Keratinocyte (primary cell): ENCODE data around the gene RIOK2. TPM values are rescaled to one million over a fixed set of nuclear protein-coding genes. Genes with fewer than 3 reads are reported as not detected.

ENCODE experiments used
- DNase-seq: peaks from one replicate; pipeline ENCODE4 v3.0.0-alpha.2; 2011; ENCODE audit warnings: low read depth, missing footprints, low spot score
- FAIRE-seq: peaks from 2 replicates; lab custom pipeline; 2011; peaks lifted over from hg19 to GRCh38; lab: Jason Lieb, UNC
- H2AFZ ChIP-seq: 2 replicates; pipeline ENCODE4 v1.6.0; 2012; ENCODE audit warnings: low read length, control low read depth, inconsistent platforms; ENCODE audit not compliant: control insufficient read depth
- H3K27ac ChIP-seq: 2 replicates; pipeline ENCODE4 v1.5.1; 2011; ENCODE audit warnings: low read length; ENCODE audit not compliant: control insufficient read depth, insufficient read depth
- H3K27me3 ChIP-seq: 3 replicates; pipeline ENCODE4 v1.6.0; 2011; ENCODE audit warnings: low read length; ENCODE audit not compliant: control insufficient read depth, insufficient read depth; ENCODE audit errors: extremely low read depth
- H3K36me3 ChIP-seq, 2 experiments: 2 replicates in 1 of 2; 3 replicates in 1 of 2; pipeline ENCODE4 v1.5.1; 2011; ENCODE audit warnings: low read length in 2 of 2, mild to moderate bottlenecking in 1 of 2; ENCODE audit not compliant: control insufficient read depth in 2 of 2, insufficient read depth in 2 of 2; ENCODE audit errors: extremely low read depth in 1 of 2
- H3K4me1 ChIP-seq: 3 replicates; pipeline ENCODE4 v1.5.1; 2011; ENCODE audit warnings: low read length; ENCODE audit not compliant: control insufficient read depth, insufficient read depth; ENCODE audit errors: extremely low read depth
- H3K4me2 ChIP-seq: 3 replicates; pipeline ENCODE4 v1.6.0; 2011; ENCODE audit warnings: low read depth, low read length; ENCODE audit not compliant: control insufficient read depth, insufficient read depth; ENCODE audit errors: extremely low read depth
- H3K4me3 ChIP-seq, 3 experiments: fragments of 200-600 bp in 1 of 3; sonication (generic) in 1 of 3; 2 replicates in 2 of 3; 3 replicates in 1 of 3; pipeline ENCODE4 v1.5.1; 2011 to 2016; ENCODE audit warnings: low read length in 3 of 3, mild to moderate bottlenecking in 3 of 3, control low read depth in 2 of 3, inconsistent platforms in 1 of 3, low read depth in 1 of 3, mixed read lengths in 1 of 3, mixed run types in 1 of 3, moderate library complexity in 1 of 3; ENCODE audit not compliant: control insufficient read depth in 2 of 3, insufficient read depth in 2 of 3; ENCODE audit errors: extremely low read depth in 1 of 3
- H3K79me2 ChIP-seq: 2 replicates; pipeline ENCODE4 v1.6.0; 2012; ENCODE audit warnings: low read length; ENCODE audit not compliant: control insufficient read depth, insufficient read depth
- H3K9ac ChIP-seq: 3 replicates; pipeline ENCODE4 v1.6.0; 2011; ENCODE audit warnings: low read length; ENCODE audit not compliant: control insufficient read depth, insufficient read depth; ENCODE audit errors: extremely low read depth
- H3K9me1 ChIP-seq: 3 replicates; pipeline ENCODE4 v1.6.0; 2011; ENCODE audit warnings: low read length; ENCODE audit not compliant: control insufficient read depth, insufficient read depth; ENCODE audit errors: extremely low read depth
- H3K9me3 ChIP-seq: 2 replicates; pipeline ENCODE4 v1.5.1; 2012; ENCODE audit warnings: low read depth, low read length; ENCODE audit not compliant: control insufficient read depth
- H4K20me1 ChIP-seq: 3 replicates; pipeline ENCODE4 v1.6.0; 2011; ENCODE audit warnings: low read length; ENCODE audit not compliant: control insufficient read depth, insufficient read depth; ENCODE audit errors: extremely low read depth
- CTCF ChIP-seq, 3 experiments: IDR thresholded peaks in 1 of 3; conservative IDR thresholded peaks in 1 of 3; optimal IDR thresholded peaks in 1 of 3; 2 replicates in 2 of 3; 3 replicates in 1 of 3; pipeline versions ENCODE3 to v1.5.1; 2011; ENCODE audit warnings: low read length in 3 of 3, mild to moderate bottlenecking in 3 of 3, moderate library complexity in 2 of 3, control low read depth in 1 of 3, inconsistent platforms in 1 of 3; ENCODE audit not compliant: insufficient read depth in 2 of 3; ENCODE audit errors: extremely low read depth in 1 of 3
- EZH2 ChIP-seq: IDR thresholded peaks from one replicate; pipeline ENCODE4 v1.6.1; 2012; ENCODE audit warnings: inconsistent platforms, mild to moderate bottlenecking, low read length, moderate library complexity
- dilution Hi-C: fragments of 300-500 bp; cut with MboI; formaldehyde crosslinking; loops from one replicate; pipeline ENCODE4 v1.7.0; 2020; ENCODE audit warnings: low sequenced_read_pairs; ENCODE audit not compliant: extremely low pct_ligation_motif_present
- polyA plus RNA-seq, 5 experiments: library from polyadenylated mRNA; depleted of rRNA in 3 of 5; stranded (reverse) in 3 of 5; stranded (forward) in 1 of 5; unstranded in 1 of 5; fragments of >200 nt; gene quantifications; 1 replicate in 1 of 5; 2 replicates in 3 of 5; 3 replicates in 1 of 5; pipeline versions ENCODE4 v1.2.1 to v1.2.3, GENCODE V29; 2011 to 2012; ENCODE audit warnings: missing spikeins in 2 of 5, low read depth in 1 of 5, low replicate concordance in 1 of 5

RIOK2 gene
- polyA plus RNA-seq, 1 donor (not counting 4 experiments of a cell fraction or from before 2014, with no cell fraction given), result 34.5 TPM

GRCh38 chr5:97164846-97165245 is 18.2 kb downstream of the RIOK2 start:
- TF ChIP-seq CTCF (optimal IDR thresholded peaks at IDR 0.05 in 1 of 3, IDR thresholded peaks at IDR 0.05 in 1 of 3, conservative IDR thresholded peaks at IDR 0.05 in 1 of 3; ENCODE audit: extremely low read depth in 1 of 3, insufficient read depth in 2 of 3, low read length in 3 of 3) (no peak), EZH2 (no peak)
- Histone ChIP-seq H3K9me3 (no peaks in the 10 kb centered on the region), H3K4me1 (no peaks in the 10 kb centered on the region), H3K36me3 (peaks cover 6 to 11% of the 10 kb centered on the region in 2 experiments), H3K27me3 (no peaks in the 10 kb centered on the region), H3K9me1 (no peaks in the 10 kb centered on the region), H2AFZ (no peak overlapping the region), H3K9ac (no peak overlapping the region), H3K27ac (no peak overlapping the region), H4K20me1 (no peaks in the 10 kb centered on the region), H3K4me3 (no peak overlapping the region), H3K79me2 (no peaks in the 10 kb centered on the region), H3K4me2 (no peak overlapping the region)
- DNase-seq (no peak), FAIRE-seq (no peak)
- dilution Hi-C loops, result loop anchor here (25.0 kb wide), 1 partner anchor 128 kb away; no protein-coding TSS in a partner anchor

GRCh38 chr5:97163790-97164285 is 19.2 kb downstream of the RIOK2 start:
- H3K27ac ChIP-seq, result no peak overlapping the region
- TF ChIP-seq EZH2 (no peak), CTCF (optimal IDR thresholded peaks at IDR 0.05 in 1 of 3, IDR thresholded peaks at IDR 0.05 in 1 of 3, conservative IDR thresholded peaks at IDR 0.05 in 1 of 3; ENCODE audit: extremely low read depth in 1 of 3, insufficient read depth in 2 of 3, low read length in 3 of 3) (no peak)
- no peak overlapping the region for H3K9ac ChIP-seq
- H3K9me1 ChIP-seq, result no peaks in the 10 kb centered on the region
- H3K4me1 ChIP-seq, result no peaks in the 10 kb centered on the region
- peaks cover 6 to 11% of the 10 kb centered on the region in 2 experiments for H3K36me3 ChIP-seq
- dilution Hi-C loops, result loop anchor here (25.0 kb wide), 1 partner anchor 127 kb away; no protein-coding TSS in a partner anchor
- no peak overlapping the region for H3K4me2 ChIP-seq
- no peak overlapping the region for H3K4me3 ChIP-seq
- no peaks in the 10 kb centered on the region for H3K9me3 ChIP-seq
- DNase-seq (no peak), FAIRE-seq (no peak)
- H2AFZ ChIP-seq, result no peak overlapping the region
- H3K27me3 ChIP-seq, result no peaks in the 10 kb centered on the region
- no peaks in the 10 kb centered on the region for H4K20me1 ChIP-seq
- H3K79me2 ChIP-seq, result no peaks in the 10 kb centered on the region
